ENCODE results near the gene ZNF469. TPM values are rescaled to one million over a fixed set of nuclear protein-coding genes. Genes with fewer than 3 reads are reported as not detected.

Gene ZNF469
- total RNA-seq, 6 donors from 2014 or later, result 0.98 to 4.2 (median 2.4) TPM

DNA sequence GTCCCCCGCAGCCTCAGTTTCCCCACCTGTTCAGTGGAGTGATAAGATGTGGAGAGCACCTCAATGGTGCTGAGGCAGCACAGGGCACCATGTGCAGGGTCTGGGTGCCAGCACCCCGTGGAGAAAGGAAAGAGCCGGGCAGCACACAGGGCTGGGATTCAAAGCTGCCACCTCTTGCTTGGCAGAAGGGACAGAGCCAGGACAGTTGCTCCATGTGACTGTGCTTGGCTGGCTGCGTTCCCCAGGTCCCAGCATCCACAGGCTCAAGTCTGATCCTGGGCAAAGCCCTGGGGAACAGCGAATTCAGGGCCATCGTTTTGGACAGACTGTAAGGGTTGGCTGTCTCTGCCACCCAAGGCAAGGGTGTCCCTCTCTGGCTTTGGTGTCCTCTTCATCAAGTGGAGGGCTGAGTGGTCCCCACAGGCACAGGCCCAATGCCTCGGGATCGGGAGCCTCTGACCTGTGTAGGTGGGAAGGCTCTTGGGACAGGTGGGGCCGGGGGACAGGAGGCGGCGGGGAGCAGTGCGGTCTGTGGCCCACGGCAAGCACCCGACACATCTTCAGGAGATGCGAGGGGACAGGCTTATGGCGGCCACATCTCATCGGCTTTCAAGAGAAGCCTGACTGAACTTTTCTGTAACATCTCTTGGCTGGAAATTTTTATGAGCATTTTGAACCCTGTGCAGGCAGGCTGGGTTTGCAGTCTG is 8.5 kb downstream of the ZNF469 start:
- Histone ChIP-seq H3K9me3 (no peaks in the 10 kb centered on the region), H3K36me3 (no peaks in the 10 kb centered on the region), H3K27ac (no peak overlapping the region), H3K27me3 (no peaks in the 10 kb centered on the region), H3K4me1 (peaks cover 0 to 18% (median 10%) of the 10 kb centered on the region in 4 donors), H3K4me3 (no peak overlapping the region)
- WGBS, 2 donors, result 89% methylated on average over 14 to 17 of the region's 17 CpGs
- DNase-seq (peak in 1 of 2 donors; percentile 47), ATAC-seq (ENCODE audit: low FRiP score in 2 of 2) (no peak)
- no peak for TF ChIP-seq EP300 (IDR thresholded peaks at IDR 0.05)
- no peak for TF ChIP-seq POLR2A (IDR thresholded peaks at IDR 0.05)
- TF ChIP-seq POLR2AphosphoS5 (IDR thresholded peaks at IDR 0.05), result no peak
- TF ChIP-seq, protein P1, sequence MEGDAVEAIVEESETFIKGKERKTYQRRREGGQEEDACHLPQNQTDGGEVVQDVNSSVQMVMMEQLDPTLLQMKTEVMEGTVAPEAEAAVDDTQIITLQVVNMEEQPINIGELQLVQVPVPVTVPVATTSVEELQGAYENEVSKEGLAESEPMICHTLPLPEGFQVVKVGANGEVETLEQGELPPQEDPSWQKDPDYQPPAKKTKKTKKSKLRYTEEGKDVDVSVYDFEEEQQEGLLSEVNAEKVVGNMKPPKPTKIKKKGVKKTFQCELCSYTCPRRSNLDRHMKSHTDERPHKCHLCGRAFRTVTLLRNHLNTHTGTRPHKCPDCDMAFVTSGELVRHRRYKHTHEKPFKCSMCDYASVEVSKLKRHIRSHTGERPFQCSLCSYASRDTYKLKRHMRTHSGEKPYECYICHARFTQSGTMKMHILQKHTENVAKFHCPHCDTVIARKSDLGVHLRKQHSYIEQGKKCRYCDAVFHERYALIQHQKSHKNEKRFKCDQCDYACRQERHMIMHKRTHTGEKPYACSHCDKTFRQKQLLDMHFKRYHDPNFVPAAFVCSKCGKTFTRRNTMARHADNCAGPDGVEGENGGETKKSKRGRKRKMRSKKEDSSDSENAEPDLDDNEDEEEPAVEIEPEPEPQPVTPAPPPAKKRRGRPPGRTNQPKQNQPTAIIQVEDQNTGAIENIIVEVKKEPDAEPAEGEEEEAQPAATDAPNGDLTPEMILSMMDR (IDR thresholded peaks at IDR 0.05), result no peak

GRCh38 chr16:88392111-88392510 is 9.4 kb downstream of the ZNF469 start:
- Histone ChIP-seq H3K27ac (no peak overlapping the region), H3K9me3 (no peaks in the 10 kb centered on the region), H3K36me3 (no peaks in the 10 kb centered on the region), H3K4me3 (no peak overlapping the region), H3K4me1 (peaks cover 0 to 17% (median 10%) of the 10 kb centered on the region in 4 donors), H3K27me3 (no peaks in the 10 kb centered on the region)
- 85 to 86% methylated on average over 22 of the region's 22 CpGs for WGBS, 2 donors
- no peak for ATAC-seq (ENCODE audit: low FRiP score in 2 of 2)
- TF ChIP-seq POLR2AphosphoS5 (IDR thresholded peaks at IDR 0.05) (no peak), EP300 (IDR thresholded peaks at IDR 0.05) (no peak), POLR2A (IDR thresholded peaks at IDR 0.05) (no peak)
- TF ChIP-seq, protein P1 (IDR thresholded peaks at IDR 0.05), result no peak
- peak in 1 of 2 donors; percentile 50 for DNase-seq

DNA sequence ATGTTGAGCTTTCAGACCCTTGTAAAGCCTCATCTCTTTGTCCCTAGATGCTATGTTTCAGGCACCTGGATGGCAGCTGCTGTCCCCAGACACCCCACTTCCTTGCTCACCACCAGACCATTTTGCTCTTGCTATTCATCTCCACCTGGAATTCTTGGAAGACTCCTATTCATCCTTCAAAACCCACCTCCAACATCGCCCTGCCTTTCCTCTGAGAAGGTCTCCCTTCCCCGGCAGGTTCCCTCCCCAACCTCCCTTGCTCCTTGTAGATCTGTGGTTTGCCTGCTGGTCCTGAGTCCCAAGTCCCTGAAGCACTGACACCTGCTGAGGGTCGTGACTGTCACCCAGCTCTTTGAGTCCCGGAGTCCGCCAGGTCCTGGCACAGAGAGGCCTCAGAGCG is 9.9 kb downstream of the ZNF469 start:
- ATAC-seq (ENCODE audit: low FRiP score in 2 of 2) (no peak), DNase-seq (no peak)
- WGBS, 2 donors, result 80 to 84% methylated on average over 4 to 6 of the region's 6 CpGs

DNA sequence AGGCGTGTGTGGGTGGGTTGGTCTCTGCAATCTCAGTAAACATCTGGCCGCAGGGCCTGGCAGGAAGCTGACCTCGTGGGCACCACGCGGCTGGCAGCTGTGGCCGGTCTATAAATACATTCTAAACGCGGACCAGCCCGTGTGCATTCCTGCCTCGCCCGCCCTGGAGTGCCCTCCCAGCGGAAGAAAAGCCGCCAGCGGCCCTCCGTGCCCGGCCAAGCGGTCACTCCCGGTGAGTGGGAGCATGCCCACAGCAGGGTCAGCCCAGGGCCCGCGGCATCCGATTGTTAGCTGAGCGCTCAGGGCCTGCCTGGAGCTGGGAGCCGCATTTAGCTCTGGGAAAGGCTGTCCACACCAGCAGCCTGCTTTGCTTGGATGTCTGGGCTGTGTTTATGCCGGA is 10.3 kb downstream of the ZNF469 start:
- Histone ChIP-seq H3K4me3 (no peak overlapping the region), H3K36me3 (no peaks in the 10 kb centered on the region), H3K27me3 (no peaks in the 10 kb centered on the region), H3K27ac (no peak overlapping the region), H3K4me1 (peaks cover 0 to 9% (median 4%) of the 10 kb centered on the region in 4 donors), H3K9me3 (no peaks in the 10 kb centered on the region)
- ATAC-seq (ENCODE audit: low FRiP score in 2 of 2) (no peak), DNase-seq (peak in 1 of 2 donors; percentile 86)
- TF ChIP-seq POLR2AphosphoS5 (IDR thresholded peaks at IDR 0.05), result no peak
- TF ChIP-seq POLR2A (IDR thresholded peaks at IDR 0.05), result no peak
- no peak for TF ChIP-seq EP300 (IDR thresholded peaks at IDR 0.05)
- TF ChIP-seq, protein P1 (IDR thresholded peaks at IDR 0.05), result no peak
- 40 to 61% methylated on average over 20 to 21 of the region's 24 CpGs for WGBS, 2 donors

More for the DNA sequence above, 9.9 kb downstream of the ZNF469 start:
- H3K27me3 ChIP-seq, result no peaks in the 10 kb centered on the region
- TF ChIP-seq POLR2AphosphoS5 (IDR thresholded peaks at IDR 0.05) (no peak), EP300 (IDR thresholded peaks at IDR 0.05) (no peak), POLR2A (IDR thresholded peaks at IDR 0.05) (no peak)
- TF ChIP-seq, protein P1 (IDR thresholded peaks at IDR 0.05), result no peak
- no peak overlapping the region for H3K4me3 ChIP-seq
- no peak overlapping the region for H3K27ac ChIP-seq
- H3K36me3 ChIP-seq, result no peaks in the 10 kb centered on the region
- no peaks in the 10 kb centered on the region for H3K9me3 ChIP-seq
- peaks cover 0 to 13% (median 8%) of the 10 kb centered on the region in 4 donors for H3K4me1 ChIP-seq

- 80 to 82% methylated on average over 11 to 16 of the region's 16 CpGs for WGBS, 2 donors
- Histone ChIP-seq H3K36me3 (no peaks in the 10 kb centered on the region), H3K27me3 (no peaks in the 10 kb centered on the region), H3K4me3 (no peak overlapping the region), H3K9me3 (no peaks in the 10 kb centered on the region), H3K4me1 (peaks cover 0 to 3% (median 1%) of the 10 kb centered on the region in 4 donors), H3K27ac (no peak overlapping the region)
- TF ChIP-seq, protein P1 (IDR thresholded peaks at IDR 0.05), result no peak
- TF ChIP-seq POLR2AphosphoS5 (IDR thresholded peaks at IDR 0.05) (no peak), POLR2A (IDR thresholded peaks at IDR 0.05) (no peak), EP300 (IDR thresholded peaks at IDR 0.05) (no peak)
- DNase-seq (peak in 1 of 2 donors; percentile 61), ATAC-seq (ENCODE audit: low FRiP score in 2 of 2) (no peak)
Measured at GRCh38 chr16:88393571-88393970, 10.8 kb downstream of the ZNF469 start.

Data from upper lobe of left lung (tissue), 6 donors.